ENCODE measurements around the gene SH3GL2.

DNA sequence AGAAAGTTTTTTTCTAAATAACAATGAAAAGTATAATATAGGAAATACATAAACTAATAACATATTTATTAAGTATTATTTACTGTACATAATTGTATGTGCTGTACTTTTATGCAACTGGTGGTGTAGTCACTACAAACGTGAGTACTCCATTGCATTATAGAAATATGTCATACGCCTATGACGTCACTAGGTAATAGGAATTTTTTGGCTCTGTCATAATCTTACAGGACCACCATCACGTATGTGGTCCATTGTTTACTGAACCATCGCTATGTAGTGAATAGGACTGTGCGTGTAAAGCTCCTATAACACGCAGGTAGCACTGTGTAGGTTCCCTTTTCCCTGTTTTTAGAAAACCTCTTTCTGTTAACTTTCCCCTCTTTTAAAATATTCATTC, 255.0 kb downstream of the SH3GL2 start:
- TF ChIP-seq, protein P1, sequence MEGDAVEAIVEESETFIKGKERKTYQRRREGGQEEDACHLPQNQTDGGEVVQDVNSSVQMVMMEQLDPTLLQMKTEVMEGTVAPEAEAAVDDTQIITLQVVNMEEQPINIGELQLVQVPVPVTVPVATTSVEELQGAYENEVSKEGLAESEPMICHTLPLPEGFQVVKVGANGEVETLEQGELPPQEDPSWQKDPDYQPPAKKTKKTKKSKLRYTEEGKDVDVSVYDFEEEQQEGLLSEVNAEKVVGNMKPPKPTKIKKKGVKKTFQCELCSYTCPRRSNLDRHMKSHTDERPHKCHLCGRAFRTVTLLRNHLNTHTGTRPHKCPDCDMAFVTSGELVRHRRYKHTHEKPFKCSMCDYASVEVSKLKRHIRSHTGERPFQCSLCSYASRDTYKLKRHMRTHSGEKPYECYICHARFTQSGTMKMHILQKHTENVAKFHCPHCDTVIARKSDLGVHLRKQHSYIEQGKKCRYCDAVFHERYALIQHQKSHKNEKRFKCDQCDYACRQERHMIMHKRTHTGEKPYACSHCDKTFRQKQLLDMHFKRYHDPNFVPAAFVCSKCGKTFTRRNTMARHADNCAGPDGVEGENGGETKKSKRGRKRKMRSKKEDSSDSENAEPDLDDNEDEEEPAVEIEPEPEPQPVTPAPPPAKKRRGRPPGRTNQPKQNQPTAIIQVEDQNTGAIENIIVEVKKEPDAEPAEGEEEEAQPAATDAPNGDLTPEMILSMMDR (IDR thresholded peaks at IDR 0.05 in 8 of 11, conservative IDR thresholded peaks at IDR 0.05 in 3 of 11) = no peak
- no peak for TF ChIP-seq POLR2A (IDR thresholded peaks at IDR 0.05)
- TF ChIP-seq POLR2AphosphoS5 (IDR thresholded peaks at IDR 0.05) = no peak
